ENCODE results near the gene ZNF575.

Gene ZNF575

GRCh38 chr19:43561139-43561970 is 28.4 kb downstream of the ZNF575 start:
- no peak for DNase-seq (ENCODE audit: low read depth)
- H3K4me3 ChIP-seq (ENCODE audit: low read depth, low read length) = no peak overlapping the region
- no peak for TF ChIP-seq CTCF (IDR thresholded peaks at IDR 0.05; ENCODE audit: low read depth, low read length, missing control alignments)

- TF ChIP-seq CTCF (IDR thresholded peaks at IDR 0.05; ENCODE audit: low read depth, low read length, missing control alignments) = no peak
- no peak for DNase-seq (ENCODE audit: low read depth)
- no peak overlapping the region for H3K4me3 ChIP-seq (ENCODE audit: low read depth, low read length)
These were observed 29.3 kb downstream of the ZNF575 start for GRCh38 chr19:43562226-43562697.

GRCh38 chr19:43562698-43563241 is 29.8 kb downstream of the ZNF575 start:
- TF ChIP-seq CTCF (IDR thresholded peaks at IDR 0.05; ENCODE audit: low read depth, low read length, missing control alignments) = no peak
- H3K4me3 ChIP-seq (ENCODE audit: low read depth, low read length) = no peak overlapping the region
- DNase-seq (ENCODE audit: low read depth) = peak; percentile 48

- no peak for TF ChIP-seq CTCF (IDR thresholded peaks at IDR 0.05; ENCODE audit: low read depth, low read length, missing control alignments)
- no peak for DNase-seq (ENCODE audit: low read depth)
These were observed 30.9 kb downstream of the ZNF575 start for GRCh38 chr19:43563816-43564457.

GRCh38 chr19:43564800-43565199 is 31.8 kb downstream of the ZNF575 start:
- DNase-seq (ENCODE audit: low read depth) = no peak
- TF ChIP-seq CTCF (IDR thresholded peaks at IDR 0.05; ENCODE audit: low read depth, low read length, missing control alignments) = no peak
- no peak overlapping the region for H3K4me3 ChIP-seq (ENCODE audit: low read depth, low read length)

More at GRCh38 chr19:43563816-43564457, 30.9 kb downstream of the ZNF575 start:
- H3K4me3 ChIP-seq (ENCODE audit: low read depth, low read length) = no peak overlapping the region

- no peak for TF ChIP-seq CTCF (IDR thresholded peaks at IDR 0.05; ENCODE audit: low read depth, low read length, missing control alignments)
- DNase-seq (ENCODE audit: low read depth) = no peak
- H3K4me3 ChIP-seq (ENCODE audit: low read depth, low read length) = no peak overlapping the region
These were observed 36.7 kb downstream of the ZNF575 start for GRCh38 chr19:43569657-43570056.

Data from GM12864 (cell line).